IMR-90 (cell line): ENCODE data around the gene C9orf50. TPM values are rescaled to one million over a fixed set of nuclear protein-coding genes. Genes with fewer than 3 reads are reported as not detected.

Experiments
- ATAC-seq: fragments of 200-7000 bp; cut with Tn5 transposase; 2 replicates; pipeline ENCODE4 v1.9.1; 2020; ENCODE audit warnings: low read depth, mild to moderate bottlenecking, moderate library complexity
- BruUV-seq: library from RNA; stranded (reverse); fragments of 400-500 nt; replicated peaks from 2 replicates; lab custom pipeline; 2021; lab: Mats Ljungman, UMichigan
- CTCF ChIA-PET: fragments of 300-600 bp; formaldehyde crosslinking; extraction: SDS; loops from one replicate; lab custom pipeline; 2021; ENCODE audit warnings: antibody characterized with exemption; lab: Yijun Ruan, JAX
- POLR2A ChIA-PET: fragments of 300-600 bp; sonication (Branson Sonifier 250); formaldehyde crosslinking; loops from one replicate; lab custom pipeline; 2022; ENCODE audit warnings: antibody characterized with exemption; ENCODE audit not compliant: unreplicated experiment; lab: Charles Lee
- DNase-seq: peaks from one replicate; pipeline ENCODE4 v3.0.0; 2013
- H2AFZ ChIP-seq: replicated peaks from 2 replicates; pipeline ENCODE3; 2013; ENCODE audit warnings: low read length, mild to moderate bottlenecking; ENCODE audit not compliant: poor library complexity
- H2AK5ac ChIP-seq: 2 replicates; pipeline ENCODE4 v1.6.1; 2013; ENCODE audit warnings: low read depth, low read length, inconsistent platforms
- H2AK9ac ChIP-seq: replicated peaks from 2 replicates; pipeline ENCODE3; 2013; ENCODE audit warnings: mild to moderate bottlenecking, low read depth, low read length, moderate library complexity; ENCODE audit not compliant: poor library complexity
- H2BK120ac ChIP-seq: 2 replicates; pipeline ENCODE4 v1.6.1; 2013; ENCODE audit warnings: low read depth, low read length, inconsistent platforms
- H2BK15ac ChIP-seq: 3 replicates; pipeline ENCODE4 v1.6.1; 2013; ENCODE audit warnings: low read depth, low read length, inconsistent platforms
- H2BK20ac ChIP-seq: 2 replicates; pipeline ENCODE4 v1.6.1; 2013; ENCODE audit warnings: low read depth, mild to moderate bottlenecking, inconsistent platforms, low read length, moderate library complexity
- H2BK5ac ChIP-seq: 2 replicates; pipeline ENCODE4 v1.6.1; 2013; ENCODE audit warnings: mild to moderate bottlenecking, low read depth, low read length, inconsistent platforms; ENCODE audit not compliant: poor library complexity, severe bottlenecking
- H3K14ac ChIP-seq: replicated peaks from 2 replicates; pipeline ENCODE4 v1.6.1; 2013; ENCODE audit warnings: low read depth, low read length, inconsistent platforms
- H3K18ac ChIP-seq: 2 replicates; pipeline ENCODE4 v1.6.1; 2013; ENCODE audit warnings: low read depth, low read length, control low read depth
- H3K23ac ChIP-seq: 2 replicates; pipeline ENCODE4 v1.6.1; 2013; ENCODE audit warnings: low read depth, low read length, inconsistent platforms
- H3K27ac ChIP-seq: 2 replicates; pipeline ENCODE4 v1.5.1; 2013; ENCODE audit warnings: mild to moderate bottlenecking, control low read depth, low read length; ENCODE audit not compliant: insufficient read depth
- H3K27me3 ChIP-seq: 2 replicates; pipeline ENCODE4 v1.6.1; 2013; ENCODE audit warnings: low read length; ENCODE audit not compliant: control insufficient read depth, insufficient read depth
- H3K36me3 ChIP-seq: 2 replicates; pipeline ENCODE4 v1.6.1; 2013; ENCODE audit warnings: low read length, mixed read lengths; ENCODE audit not compliant: control insufficient read depth, insufficient read depth
- H3K4ac ChIP-seq: 2 replicates; pipeline ENCODE4 v1.6.1; 2013; ENCODE audit warnings: low read depth, low read length, inconsistent platforms
- H3K4me1 ChIP-seq: 2 replicates; pipeline ENCODE4 v1.6.1; 2013; ENCODE audit warnings: low read length, mixed read lengths; ENCODE audit not compliant: control insufficient read depth, insufficient read depth
- H3K4me2 ChIP-seq: 2 replicates; pipeline ENCODE4 v1.6.1; 2013; ENCODE audit warnings: low read depth, mild to moderate bottlenecking, control low read depth, low read length, moderate library complexity
- H3K4me3 ChIP-seq: 2 replicates; pipeline ENCODE4 v1.5.1; 2013; ENCODE audit warnings: low read depth, mild to moderate bottlenecking, control low read depth, low read length, moderate library complexity; ENCODE audit not compliant: insufficient read depth
- H3K56ac ChIP-seq: 2 replicates; pipeline ENCODE4 v1.6.1; 2013; ENCODE audit warnings: low read length, inconsistent platforms; ENCODE audit not compliant: insufficient read depth; ENCODE audit errors: extremely low read depth
- H3K79me1 ChIP-seq, 2 experiments: 2 replicates each; pipeline ENCODE4 v1.6.1; 2013; ENCODE audit warnings: low read length in 2 of 2, inconsistent platforms in 1 of 2, low read depth in 1 of 2
- H3K9ac ChIP-seq: 2 replicates; pipeline ENCODE4 v1.6.1; 2013; ENCODE audit warnings: low read depth, low read length, control low read depth
- H3K9me1 ChIP-seq: 2 replicates; pipeline ENCODE4 v1.6.1; 2013; ENCODE audit warnings: low read length, inconsistent platforms; ENCODE audit not compliant: insufficient read depth
- H3K9me3 ChIP-seq: 2 replicates; pipeline ENCODE4 v1.6.1; 2013; ENCODE audit warnings: low read length; ENCODE audit not compliant: control insufficient read depth, insufficient read depth
- H4K20me1 ChIP-seq: 2 replicates; pipeline ENCODE4 v1.6.1; 2013; ENCODE audit warnings: low read length, inconsistent platforms; ENCODE audit not compliant: insufficient read depth
- H4K5ac ChIP-seq: 2 replicates; pipeline ENCODE4 v1.6.1; 2013; ENCODE audit warnings: mild to moderate bottlenecking, low read depth, low read length, control low read depth
- H4K8ac ChIP-seq, 2 experiments: 2 replicates each; pipeline ENCODE4 v1.6.1; 2013; ENCODE audit warnings: low read depth in 2 of 2, low read length in 2 of 2, control low read depth in 1 of 2, inconsistent platforms in 1 of 2
- H4K91ac ChIP-seq: 2 replicates; pipeline ENCODE4 v1.6.1; 2013; ENCODE audit warnings: low read depth, low read length, inconsistent platforms; ENCODE audit not compliant: insufficient read depth
- BHLHE40 ChIP-seq: fragments of 150-350 bp; IDR thresholded peaks from 2 replicates; pipeline ENCODE4 v1.6.1; 2016; ENCODE audit warnings: mild to moderate bottlenecking, low read depth, low read length
- CEBPB ChIP-seq: IDR thresholded peaks from 2 replicates; pipeline ENCODE4 v1.6.1; 2012; ENCODE audit warnings: low read depth, low read length, improper control_type of control experiment
- CHD1 ChIP-seq: IDR thresholded peaks from 2 replicates; pipeline ENCODE4 v1.6.1; 2012; ENCODE audit warnings: low read depth, low read length, improper control_type of control experiment
- CTCF ChIP-seq: conservative IDR thresholded peaks from 2 replicates; pipeline ENCODE4 v1.5.1; 2012; ENCODE audit warnings: mild to moderate bottlenecking, low read depth, low read length, improper control_type of control experiment
- ELK1 ChIP-seq: fragments of 150-350 bp; IDR thresholded peaks from 2 replicates; pipeline ENCODE4 v1.6.1; 2016; ENCODE audit warnings: low read depth, mild to moderate bottlenecking, low read length, moderate library complexity, borderline replicate concordance
- FOS ChIP-seq: fragments of 150-350 bp; IDR thresholded peaks from 2 replicates; pipeline ENCODE4 v1.6.1; 2016; ENCODE audit warnings: low read depth, low read length
- MXI1 ChIP-seq: IDR thresholded peaks from 2 replicates; pipeline ENCODE4 v1.6.1; 2012; ENCODE audit warnings: low read depth, mild to moderate bottlenecking, low read length, moderate library complexity, borderline replicate concordance
- NFE2L2 ChIP-seq: fragments of 150-350 bp; IDR thresholded peaks from 2 replicates; pipeline ENCODE4 v1.6.1; 2016; ENCODE audit warnings: low read depth, mild to moderate bottlenecking, low read length
- POLR2A ChIP-seq: IDR thresholded peaks from 2 replicates; pipeline ENCODE4 v1.6.1; 2012; ENCODE audit warnings: mild to moderate bottlenecking, low read depth, low read length
- RAD21 ChIP-seq: IDR thresholded peaks from 2 replicates; pipeline ENCODE4 v1.6.1; 2012; ENCODE audit warnings: low read length, improper control_type of control experiment
- RCOR1 ChIP-seq: IDR thresholded peaks from 2 replicates; pipeline ENCODE4 v1.6.1; 2012; ENCODE audit warnings: mild to moderate bottlenecking, low read length, improper control_type of control experiment; ENCODE audit not compliant: insufficient replicate concordance
- RFX5 ChIP-seq: IDR thresholded peaks from 2 replicates; pipeline ENCODE4 v1.8.0; 2012; ENCODE audit warnings: low read depth, mild to moderate bottlenecking, low read length, moderate library complexity
- SMC3 ChIP-seq: fragments of 150-350 bp; IDR thresholded peaks from 2 replicates; pipeline ENCODE4 v1.6.1; 2016; ENCODE audit warnings: low read depth, mild to moderate bottlenecking, antibody characterized with exemption, low read length, moderate library complexity
- WGBS, 2 experiments: methylation state at CpG; one replicate each; pipeline versions ENCODE4 v1.1.5 to v1.1.7; 2013; ENCODE audit warnings: missing lambda C conversion rate in 2 of 2; ENCODE audit not compliant: insufficient read length in 1 of 2; ENCODE audit errors: extremely low coverage in 2 of 2; 5-methylcytosine and 5-hydroxymethylcytosine counted together
- dilution Hi-C: fragments of 300-500 bp; cut with HindIII; formaldehyde crosslinking; loops from one replicate; pipeline ENCODE4 v1.14.3; 2018; ENCODE audit warnings: low sequenced_read_pairs; ENCODE audit not compliant: unreplicated experiment
- in situ Hi-C: fragments of 300-500 bp; cut with MboI; formaldehyde crosslinking; loops from 3 replicates; pipeline ENCODE4 v1.14.3; 2019; ENCODE audit warnings: low sequenced_read_pairs, inconsistent platforms, mixed read lengths
- intact Hi-C: fragments of 100-400 bp; cut with micrococcal nuclease; formaldehyde crosslinking; loops from 2 replicates; pipeline ENCODE4 v1.10.0; 2022
- polyA plus RNA-seq, 3 experiments: library from polyadenylated mRNA; depleted of rRNA; stranded (reverse); fragments of >200 nt; gene quantifications; 2 replicates each; pipeline ENCODE4 v1.2.3, GENCODE V29; 2012; ENCODE audit warnings: low replicate concordance in 1 of 3
- total RNA-seq: library from RNA; depleted of rRNA; stranded (reverse); fragments of >200 nt; gene quantifications from 2 replicates; pipeline ENCODE4 v1.2.3, GENCODE V29; 2012

C9orf50 gene
- total and polyA plus RNA-seq, 2 of the 4 experiments (the other 2 are of a cell fraction) = 0.09 TPM; not detected in 1

- TF ChIP-seq NFE2L2 (no peak), SMC3 (no peak)
These were observed 33.1 kb upstream of the C9orf50 start (continued) for GRCh38 chr9:129653823-129654553.

GRCh38 chr9:129650680-129651235 lies 29.9 kb upstream of the C9orf50 start:
- Histone ChIP-seq H3K23ac (no peak overlapping the region), H2AK5ac (no peak overlapping the region), H3K4me1 (peaks cover 15% of the 10 kb centered on the region; the same call in 1 of the 2 replicates), H3K4me2 (no peak overlapping the region), H2BK15ac (no peak overlapping the region), H4K20me1 (no peaks in the 10 kb centered on the region), H3K14ac (peak overlapping the region; percentile 53; the same call in 1 of the 2 replicates), H2BK5ac (no peak overlapping the region), H2BK20ac (peak overlapping the region; percentile 42; the same call in 1 of the 2 replicates), H3K9me3 (no peaks in the 10 kb centered on the region), H3K27me3 (no peaks in the 10 kb centered on the region), H3K27ac (no peak overlapping the region), H2BK120ac (0 out of 2 replicates have a peak overlapping the region, but pooled peaks have one; percentile 46), H2AK9ac (no peak overlapping the region), H2AFZ (no peak overlapping the region), H3K9ac (no peak overlapping the region), H3K56ac (no peak overlapping the region), H4K8ac (no peak overlapping the region), H4K91ac (no peak overlapping the region; the same call in 1 of the 2 replicates), H3K4me3 (no peak overlapping the region), H3K9me1 (peaks cover 10% of the 10 kb centered on the region), H4K5ac (no peak overlapping the region), H3K36me3 (no peaks in the 10 kb centered on the region), H3K79me1 (peaks cover 0 to 10% of the 10 kb centered on the region in 2 experiments; a peak in 1 of 4 replicates), H3K18ac (no peak overlapping the region; the same call in 1 of the 2 replicates), H3K4ac (peak overlapping the region; percentile 47; the same call in 1 of the 2 replicates)
- DNase-seq (no peak), ATAC-seq (no peak)
- intact Hi-C loops = no loop called here
- in situ Hi-C loops = loop anchor here (5.0 kb wide), 1 partner anchor 132 kb away; no protein-coding TSS in a partner anchor
- dilution Hi-C loops = no loop called here
- CTCF ChIA-PET = no interaction called here
- no TSS peak for BruUV-seq
- 97% methylated on average over 4 of the region's 10 CpGs; no CpG with 5 or more reads in 1 of the 2 experiments for WGBS, 2 experiments
- POLR2A ChIA-PET = no interaction called here
- no peak for TF ChIP-seq CTCF
- no peak for TF ChIP-seq SMC3
- TF ChIP-seq RCOR1 = no peak
- no peak for TF ChIP-seq BHLHE40
- no peak for TF ChIP-seq RAD21
- no peak for TF ChIP-seq RFX5
- no peak for TF ChIP-seq NFE2L2
- TF ChIP-seq MXI1 = no peak
- no peak for TF ChIP-seq ELK1
- TF ChIP-seq CEBPB = no peak
- TF ChIP-seq FOS = no peak
- TF ChIP-seq CHD1 = no peak
- TF ChIP-seq POLR2A = no peak
